Keratinocyte (primary cell): ENCODE measurements around the gene UBE2V1. TPM values are rescaled to one million over a fixed set of nuclear protein-coding genes. Genes with fewer than 3 reads are reported as not detected.

Experiments used
- DNase-seq: peaks from one replicate; pipeline ENCODE4 v3.0.0-alpha.2; 2011; ENCODE audit warnings: low read depth, missing footprints, low spot score
- FAIRE-seq: peaks from 2 replicates; lab custom pipeline; 2011; peaks lifted over from hg19 to GRCh38; lab: Jason Lieb, UNC
- H2AFZ ChIP-seq: 2 replicates; pipeline ENCODE4 v1.6.0; 2012; ENCODE audit warnings: low read length, control low read depth, inconsistent platforms; ENCODE audit not compliant: control insufficient read depth
- H3K27ac ChIP-seq: 2 replicates; pipeline ENCODE4 v1.5.1; 2011; ENCODE audit warnings: low read length; ENCODE audit not compliant: control insufficient read depth, insufficient read depth
- H3K27me3 ChIP-seq: 3 replicates; pipeline ENCODE4 v1.6.0; 2011; ENCODE audit warnings: low read length; ENCODE audit not compliant: control insufficient read depth, insufficient read depth; ENCODE audit errors: extremely low read depth
- H3K36me3 ChIP-seq, 2 experiments: 2 replicates in 1 of 2; 3 replicates in 1 of 2; pipeline ENCODE4 v1.5.1; 2011; ENCODE audit warnings: low read length in 2 of 2, mild to moderate bottlenecking in 1 of 2; ENCODE audit not compliant: control insufficient read depth in 2 of 2, insufficient read depth in 2 of 2; ENCODE audit errors: extremely low read depth in 1 of 2
- H3K4me1 ChIP-seq: 3 replicates; pipeline ENCODE4 v1.5.1; 2011; ENCODE audit warnings: low read length; ENCODE audit not compliant: control insufficient read depth, insufficient read depth; ENCODE audit errors: extremely low read depth
- H3K4me2 ChIP-seq: 3 replicates; pipeline ENCODE4 v1.6.0; 2011; ENCODE audit warnings: low read depth, low read length; ENCODE audit not compliant: control insufficient read depth, insufficient read depth; ENCODE audit errors: extremely low read depth
- H3K4me3 ChIP-seq, 3 experiments: fragments of 200-600 bp in 1 of 3; sonication (generic) in 1 of 3; 2 replicates in 2 of 3; 3 replicates in 1 of 3; pipeline ENCODE4 v1.5.1; 2011 to 2016; ENCODE audit warnings: low read length in 3 of 3, mild to moderate bottlenecking in 3 of 3, control low read depth in 2 of 3, inconsistent platforms in 1 of 3, low read depth in 1 of 3, mixed read lengths in 1 of 3, mixed run types in 1 of 3, moderate library complexity in 1 of 3; ENCODE audit not compliant: control insufficient read depth in 2 of 3, insufficient read depth in 2 of 3; ENCODE audit errors: extremely low read depth in 1 of 3
- H3K79me2 ChIP-seq: 2 replicates; pipeline ENCODE4 v1.6.0; 2012; ENCODE audit warnings: low read length; ENCODE audit not compliant: control insufficient read depth, insufficient read depth
- H3K9ac ChIP-seq: 3 replicates; pipeline ENCODE4 v1.6.0; 2011; ENCODE audit warnings: low read length; ENCODE audit not compliant: control insufficient read depth, insufficient read depth; ENCODE audit errors: extremely low read depth
- H3K9me1 ChIP-seq: 3 replicates; pipeline ENCODE4 v1.6.0; 2011; ENCODE audit warnings: low read length; ENCODE audit not compliant: control insufficient read depth, insufficient read depth; ENCODE audit errors: extremely low read depth
- H3K9me3 ChIP-seq: 2 replicates; pipeline ENCODE4 v1.5.1; 2012; ENCODE audit warnings: low read depth, low read length; ENCODE audit not compliant: control insufficient read depth
- H4K20me1 ChIP-seq: 3 replicates; pipeline ENCODE4 v1.6.0; 2011; ENCODE audit warnings: low read length; ENCODE audit not compliant: control insufficient read depth, insufficient read depth; ENCODE audit errors: extremely low read depth
- EZH2 ChIP-seq: IDR thresholded peaks from one replicate; pipeline ENCODE4 v1.6.1; 2012; ENCODE audit warnings: inconsistent platforms, mild to moderate bottlenecking, low read length, moderate library complexity
- dilution Hi-C: fragments of 300-500 bp; cut with MboI; formaldehyde crosslinking; loops from one replicate; pipeline ENCODE4 v1.7.0; 2020; ENCODE audit warnings: low sequenced_read_pairs; ENCODE audit not compliant: extremely low pct_ligation_motif_present
- polyA plus RNA-seq, 5 experiments: library from polyadenylated mRNA; depleted of rRNA in 3 of 5; stranded (reverse) in 3 of 5; stranded (forward) in 1 of 5; unstranded in 1 of 5; fragments of >200 nt; gene quantifications; 1 replicate in 1 of 5; 2 replicates in 3 of 5; 3 replicates in 1 of 5; pipeline versions ENCODE4 v1.2.1 to v1.2.3, GENCODE V29; 2011 to 2012; ENCODE audit warnings: missing spikeins in 2 of 5, low read depth in 1 of 5, low replicate concordance in 1 of 5
- TF ChIP-seq, protein P1 (sequence below), 3 experiments: IDR thresholded peaks in 1 of 3; conservative IDR thresholded peaks in 1 of 3; optimal IDR thresholded peaks in 1 of 3; 2 replicates in 2 of 3; 3 replicates in 1 of 3; pipeline versions ENCODE3 to v1.5.1; 2011; ENCODE audit warnings: low read length in 3 of 3, mild to moderate bottlenecking in 3 of 3, moderate library complexity in 2 of 3, control low read depth in 1 of 3, inconsistent platforms in 1 of 3; ENCODE audit not compliant: insufficient read depth in 2 of 3; ENCODE audit errors: extremely low read depth in 1 of 3

UBE2V1 gene
- polyA plus RNA-seq, 1 donor (not counting 4 experiments of a cell fraction or from before 2014, with no cell fraction given), result 117 TPM

DNA sequence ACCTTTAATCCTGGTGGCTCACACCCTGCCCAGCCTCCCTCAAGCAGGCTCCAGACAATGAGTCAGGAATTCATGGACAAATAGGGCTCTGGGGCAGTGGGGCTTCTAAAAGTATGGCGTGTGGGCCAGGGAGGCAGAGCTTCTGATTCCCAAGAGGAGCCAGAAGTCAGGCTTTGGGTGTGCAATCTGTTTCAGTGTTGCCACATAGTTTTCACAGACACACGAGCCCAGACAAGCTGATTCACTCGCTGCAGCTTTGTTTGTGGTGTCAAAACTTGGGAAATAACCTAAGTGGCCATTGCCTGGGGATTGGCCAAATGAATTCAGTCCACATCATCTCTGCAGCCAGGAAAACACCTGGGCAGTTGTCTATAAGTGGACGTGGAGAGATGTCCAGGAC lies 31.4 kb upstream of the UBE2V1 start:
- peak; percentile 76 for DNase-seq
- dilution Hi-C loops, result no loop called here
- H3K9me3 ChIP-seq, result no peaks in the 10 kb centered on the region
- H3K27ac ChIP-seq, result peak overlapping the region; percentile 98
- no peak overlapping the region for H3K4me3 ChIP-seq
- H3K9ac ChIP-seq, result peak overlapping the region; percentile 73
- FAIRE-seq, result peak; percentile 55
- H3K4me2 ChIP-seq, result peak overlapping the region; percentile 41
- peaks cover 80% of the 10 kb centered on the region for H3K4me1 ChIP-seq
- H3K27me3 ChIP-seq, result no peaks in the 10 kb centered on the region
- H2AFZ ChIP-seq, result no peak overlapping the region
- TF ChIP-seq, protein P1, sequence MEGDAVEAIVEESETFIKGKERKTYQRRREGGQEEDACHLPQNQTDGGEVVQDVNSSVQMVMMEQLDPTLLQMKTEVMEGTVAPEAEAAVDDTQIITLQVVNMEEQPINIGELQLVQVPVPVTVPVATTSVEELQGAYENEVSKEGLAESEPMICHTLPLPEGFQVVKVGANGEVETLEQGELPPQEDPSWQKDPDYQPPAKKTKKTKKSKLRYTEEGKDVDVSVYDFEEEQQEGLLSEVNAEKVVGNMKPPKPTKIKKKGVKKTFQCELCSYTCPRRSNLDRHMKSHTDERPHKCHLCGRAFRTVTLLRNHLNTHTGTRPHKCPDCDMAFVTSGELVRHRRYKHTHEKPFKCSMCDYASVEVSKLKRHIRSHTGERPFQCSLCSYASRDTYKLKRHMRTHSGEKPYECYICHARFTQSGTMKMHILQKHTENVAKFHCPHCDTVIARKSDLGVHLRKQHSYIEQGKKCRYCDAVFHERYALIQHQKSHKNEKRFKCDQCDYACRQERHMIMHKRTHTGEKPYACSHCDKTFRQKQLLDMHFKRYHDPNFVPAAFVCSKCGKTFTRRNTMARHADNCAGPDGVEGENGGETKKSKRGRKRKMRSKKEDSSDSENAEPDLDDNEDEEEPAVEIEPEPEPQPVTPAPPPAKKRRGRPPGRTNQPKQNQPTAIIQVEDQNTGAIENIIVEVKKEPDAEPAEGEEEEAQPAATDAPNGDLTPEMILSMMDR (optimal IDR thresholded peaks at IDR 0.05 in 1 of 3, IDR thresholded peaks at IDR 0.05 in 1 of 3, conservative IDR thresholded peaks at IDR 0.05 in 1 of 3; ENCODE audit: extremely low read depth in 1 of 3, insufficient read depth in 2 of 3, low read length in 3 of 3), result no peak
- no peak for TF ChIP-seq EZH2
- H3K36me3 ChIP-seq, result peaks cover 31 to 51% of the 10 kb centered on the region in 2 experiments
- H4K20me1 ChIP-seq, result peaks cover 10% of the 10 kb centered on the region
- H3K9me1 ChIP-seq, result peaks cover 6% of the 10 kb centered on the region
- peaks cover 66% of the 10 kb centered on the region for H3K79me2 ChIP-seq

GRCh38 chr20:50142812-50143211 lies 29.9 kb upstream of the UBE2V1 start:
- DNase-seq (no peak), FAIRE-seq (no peak)
- Histone ChIP-seq H3K27me3 (no peaks in the 10 kb centered on the region), H3K36me3 (peaks cover 33 to 42% of the 10 kb centered on the region in 2 experiments), H3K4me3 (no peak overlapping the region), H3K4me2 (no peak overlapping the region), H4K20me1 (peaks cover 9% of the 10 kb centered on the region), H3K27ac (peak overlapping the region; percentile 98), H3K9me1 (peaks cover 3% of the 10 kb centered on the region), H3K4me1 (peaks cover 80% of the 10 kb centered on the region), H3K9ac (peak overlapping the region; percentile 19), H3K9me3 (no peaks in the 10 kb centered on the region), H2AFZ (no peak overlapping the region), H3K79me2 (peaks cover 66% of the 10 kb centered on the region)
- dilution Hi-C loops, result no loop called here
- TF ChIP-seq, protein P1 (optimal IDR thresholded peaks at IDR 0.05 in 1 of 3, IDR thresholded peaks at IDR 0.05 in 1 of 3, conservative IDR thresholded peaks at IDR 0.05 in 1 of 3; ENCODE audit: extremely low read depth in 1 of 3, insufficient read depth in 2 of 3, low read length in 3 of 3), result no peak
- no peak for TF ChIP-seq EZH2
